ENCODE measurements around the gene GRIK5.

DNA sequence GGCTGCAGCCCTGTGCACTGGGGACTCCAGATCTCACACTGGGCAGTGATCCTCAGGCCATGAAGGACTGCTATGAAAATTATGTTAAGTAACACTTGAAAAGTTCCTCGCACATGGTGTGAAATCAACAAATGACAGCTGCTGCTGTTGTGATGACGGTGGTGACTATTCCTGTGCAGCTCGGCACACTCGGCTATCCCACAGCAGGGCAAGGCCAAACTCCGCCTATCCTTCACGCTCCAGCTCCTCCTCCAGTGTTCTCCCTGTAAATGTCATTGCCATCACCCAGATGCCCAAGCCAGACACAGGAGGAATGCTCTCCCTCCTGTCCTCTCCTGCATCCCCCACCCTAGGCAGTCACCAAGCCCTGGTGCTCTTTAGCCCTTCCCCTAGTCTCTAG is 31.3 kb downstream of the GRIK5 start:
- TF ChIP-seq, protein P1, sequence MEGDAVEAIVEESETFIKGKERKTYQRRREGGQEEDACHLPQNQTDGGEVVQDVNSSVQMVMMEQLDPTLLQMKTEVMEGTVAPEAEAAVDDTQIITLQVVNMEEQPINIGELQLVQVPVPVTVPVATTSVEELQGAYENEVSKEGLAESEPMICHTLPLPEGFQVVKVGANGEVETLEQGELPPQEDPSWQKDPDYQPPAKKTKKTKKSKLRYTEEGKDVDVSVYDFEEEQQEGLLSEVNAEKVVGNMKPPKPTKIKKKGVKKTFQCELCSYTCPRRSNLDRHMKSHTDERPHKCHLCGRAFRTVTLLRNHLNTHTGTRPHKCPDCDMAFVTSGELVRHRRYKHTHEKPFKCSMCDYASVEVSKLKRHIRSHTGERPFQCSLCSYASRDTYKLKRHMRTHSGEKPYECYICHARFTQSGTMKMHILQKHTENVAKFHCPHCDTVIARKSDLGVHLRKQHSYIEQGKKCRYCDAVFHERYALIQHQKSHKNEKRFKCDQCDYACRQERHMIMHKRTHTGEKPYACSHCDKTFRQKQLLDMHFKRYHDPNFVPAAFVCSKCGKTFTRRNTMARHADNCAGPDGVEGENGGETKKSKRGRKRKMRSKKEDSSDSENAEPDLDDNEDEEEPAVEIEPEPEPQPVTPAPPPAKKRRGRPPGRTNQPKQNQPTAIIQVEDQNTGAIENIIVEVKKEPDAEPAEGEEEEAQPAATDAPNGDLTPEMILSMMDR (IDR thresholded peaks at IDR 0.05; ENCODE audit: low read depth, low read length, poor library complexity, severe bottlenecking): no peak
- TF ChIP-seq EZH2phosphoT487 (IDR thresholded peaks at IDR 0.05; ENCODE audit: borderline replicate concordance, low read length): no peak

Data from DOHH2 (cell line).